Measurements from ENCODE around the gene PKP4.

The PKP4 gene

DNA sequence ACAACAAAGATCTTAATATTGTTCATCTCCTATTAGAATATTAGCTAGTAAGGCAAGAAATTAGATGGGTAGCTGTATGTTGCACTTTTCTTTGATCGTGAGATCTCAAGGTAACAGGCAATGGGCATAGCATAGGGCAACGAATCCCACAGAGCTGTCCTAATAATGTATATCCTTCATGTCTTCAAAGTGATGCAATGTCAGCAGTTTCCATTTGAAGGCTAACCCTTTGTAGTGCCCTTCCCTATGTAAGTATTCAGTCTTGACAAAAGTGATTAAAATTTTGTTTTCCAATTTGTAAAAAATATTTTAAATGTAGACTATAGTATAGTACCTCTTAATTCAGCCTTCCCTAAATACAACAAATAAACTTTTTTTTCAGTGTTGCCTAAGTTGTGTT is 112.5 kb downstream of the PKP4 start:
- Mint-ChIP-seq H3K36me3 (peaks cover 9% of the 10 kb centered on the region), H3K4me1 (ENCODE audit: low read depth) (no peaks in the 10 kb centered on the region), H3K4me3 (no peak overlapping the region), H3K9me3 (ENCODE audit: low read depth) (peaks cover 8% of the 10 kb centered on the region), H3K27ac (no peak overlapping the region), H3K27me3 (no peaks in the 10 kb centered on the region)

DNA sequence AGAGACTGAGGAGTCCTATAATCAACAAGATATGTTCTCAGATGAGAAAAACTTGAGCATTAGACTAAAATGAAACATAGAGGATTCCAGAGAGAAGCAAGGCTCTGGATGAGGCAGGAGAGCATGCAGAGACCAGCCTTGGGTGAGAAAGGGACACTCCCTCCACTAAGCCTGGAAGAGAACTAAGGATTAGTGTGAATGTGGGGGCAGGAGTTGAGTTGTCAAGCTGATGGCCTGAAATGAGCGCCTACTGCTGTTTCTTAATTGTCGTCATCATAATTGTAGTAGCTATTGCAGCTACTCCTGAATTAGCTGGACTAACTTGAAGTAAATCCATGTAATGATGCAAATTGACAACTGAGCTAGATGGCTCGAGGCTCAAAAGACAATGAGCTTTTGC is 114.1 kb downstream of the PKP4 start:
- no peaks in the 10 kb centered on the region for H3K27me3 Mint-ChIP-seq
- H3K4me1 Mint-ChIP-seq (ENCODE audit: low read depth), result no peaks in the 10 kb centered on the region
- no peak overlapping the region for H3K4me3 Mint-ChIP-seq
- H3K9me3 Mint-ChIP-seq (ENCODE audit: low read depth), result peaks cover 8% of the 10 kb centered on the region
- H3K27ac Mint-ChIP-seq, result no peak overlapping the region
- H3K36me3 Mint-ChIP-seq, result peaks cover 9% of the 10 kb centered on the region

DNA sequence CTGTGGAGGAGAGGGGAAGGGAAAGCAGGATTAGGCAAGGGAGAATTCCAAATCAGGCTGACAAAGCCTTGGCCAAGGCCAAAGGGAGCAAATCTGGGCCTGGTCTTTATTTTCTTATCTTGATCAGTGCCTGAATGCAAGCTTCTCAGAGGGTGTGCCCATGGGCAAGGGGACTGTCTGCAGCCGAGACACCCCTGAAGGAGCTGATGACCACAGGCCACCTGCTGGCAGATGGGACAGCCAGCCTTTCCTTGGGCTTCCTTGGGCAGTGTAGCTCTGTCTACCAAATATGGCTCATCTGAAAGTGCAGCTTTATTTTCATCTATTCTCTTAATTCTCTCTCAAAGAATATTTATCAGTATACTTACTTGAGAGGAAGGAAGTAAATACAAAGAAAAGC is 117.0 kb downstream of the PKP4 start:
- Mint-ChIP-seq H3K4me3 (no peak overlapping the region), H3K27ac (no peak overlapping the region), H3K9me3 (ENCODE audit: low read depth) (peaks cover 8% of the 10 kb centered on the region), H3K36me3 (peaks cover 7% of the 10 kb centered on the region), H3K27me3 (no peaks in the 10 kb centered on the region), H3K4me1 (ENCODE audit: low read depth) (no peaks in the 10 kb centered on the region)

DNA sequence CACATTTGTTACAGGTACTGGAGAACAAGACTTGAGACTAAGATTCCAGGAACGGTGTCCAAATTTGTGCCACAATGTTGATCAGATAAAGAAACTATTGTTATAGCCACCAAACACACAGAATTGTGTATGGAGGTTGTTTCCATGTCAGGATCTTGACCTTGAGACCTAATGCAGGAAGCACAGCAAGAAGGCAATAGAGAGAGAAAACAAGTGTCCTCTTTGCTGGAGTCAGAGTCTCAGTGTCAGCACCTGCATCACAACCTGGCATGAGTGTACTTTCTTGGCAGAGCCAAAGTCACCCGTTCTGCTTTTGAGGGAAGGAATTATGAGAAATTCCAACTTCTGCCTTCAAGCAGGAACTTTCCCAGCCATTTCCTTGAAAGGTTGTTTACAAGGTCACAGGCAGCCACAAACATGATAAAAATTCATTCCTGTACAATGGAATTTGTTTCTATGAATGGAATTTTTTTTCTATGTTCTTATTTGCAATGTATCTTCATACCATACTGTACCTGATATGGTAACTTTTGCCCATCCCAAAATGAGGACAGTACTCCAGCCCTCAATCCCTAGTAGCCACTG is 118.4 kb downstream of the PKP4 start:
- Mint-ChIP-seq H3K36me3 (peaks cover 8% of the 10 kb centered on the region), H3K4me3 (no peak overlapping the region), H3K27me3 (no peaks in the 10 kb centered on the region), H3K9me3 (ENCODE audit: low read depth) (peaks cover 8% of the 10 kb centered on the region), H3K4me1 (ENCODE audit: low read depth) (no peaks in the 10 kb centered on the region), H3K27ac (no peak overlapping the region)

DNA sequence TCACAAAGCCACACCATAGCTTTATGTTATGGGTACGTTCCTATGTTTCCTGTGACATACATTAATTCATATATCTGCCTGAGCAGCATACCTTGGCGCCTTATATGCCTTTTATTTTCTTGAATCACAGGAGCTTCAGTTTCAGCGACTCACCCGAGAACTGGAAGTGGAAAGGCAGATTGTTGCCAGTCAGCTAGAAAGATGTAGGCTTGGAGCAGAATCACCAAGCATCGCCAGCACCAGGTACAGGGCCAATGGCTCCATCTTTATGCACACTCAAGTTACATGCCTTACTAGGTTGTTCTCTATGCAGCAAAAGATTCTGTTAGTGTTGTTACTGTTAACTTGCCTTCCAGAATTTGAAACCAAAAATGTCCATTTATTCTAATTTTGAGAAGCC is 120.4 kb downstream of the PKP4 start:
- H3K27me3 Mint-ChIP-seq, result no peaks in the 10 kb centered on the region
- peaks cover 6% of the 10 kb centered on the region for H3K36me3 Mint-ChIP-seq
- no peak overlapping the region for H3K4me3 Mint-ChIP-seq
- peaks cover 3% of the 10 kb centered on the region for H3K9me3 Mint-ChIP-seq (ENCODE audit: low read depth)
- H3K4me1 Mint-ChIP-seq (ENCODE audit: low read depth), result no peaks in the 10 kb centered on the region
- H3K27ac Mint-ChIP-seq, result no peak overlapping the region

DNA sequence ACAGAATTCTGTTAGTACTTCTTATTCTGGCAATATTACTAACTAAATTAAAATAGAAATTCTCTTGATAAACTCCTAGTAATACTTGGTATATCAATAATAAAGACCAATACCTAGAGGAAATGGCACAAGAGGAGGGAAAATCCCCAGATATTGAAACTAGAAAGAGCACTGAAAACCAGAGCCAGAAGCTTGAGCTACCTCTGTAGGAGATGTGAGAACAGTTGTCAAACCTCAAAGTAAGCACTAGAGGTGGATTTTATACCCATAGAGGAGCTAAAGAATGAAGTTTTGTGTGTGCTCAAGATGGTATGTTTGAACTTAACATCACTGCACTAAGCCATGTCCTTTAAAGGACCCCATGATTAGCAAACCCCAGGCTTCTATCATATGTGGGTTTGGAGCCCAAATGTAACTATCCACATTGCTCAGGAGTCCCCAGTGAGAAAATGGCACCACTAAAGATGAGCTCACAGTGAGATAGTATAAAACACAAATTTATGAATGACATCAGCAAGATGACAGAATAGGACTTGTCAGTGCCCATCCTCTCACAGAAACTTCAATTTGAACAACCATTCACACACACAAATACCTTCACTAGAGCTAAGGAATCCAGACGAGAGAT is 122.1 kb downstream of the PKP4 start:
- Mint-ChIP-seq H3K36me3 (peaks cover 8% of the 10 kb centered on the region), H3K4me1 (ENCODE audit: low read depth) (no peaks in the 10 kb centered on the region), H3K4me3 (no peak overlapping the region), H3K27ac (no peak overlapping the region), H3K27me3 (no peaks in the 10 kb centered on the region), H3K9me3 (ENCODE audit: low read depth) (no peaks in the 10 kb centered on the region)

DNA sequence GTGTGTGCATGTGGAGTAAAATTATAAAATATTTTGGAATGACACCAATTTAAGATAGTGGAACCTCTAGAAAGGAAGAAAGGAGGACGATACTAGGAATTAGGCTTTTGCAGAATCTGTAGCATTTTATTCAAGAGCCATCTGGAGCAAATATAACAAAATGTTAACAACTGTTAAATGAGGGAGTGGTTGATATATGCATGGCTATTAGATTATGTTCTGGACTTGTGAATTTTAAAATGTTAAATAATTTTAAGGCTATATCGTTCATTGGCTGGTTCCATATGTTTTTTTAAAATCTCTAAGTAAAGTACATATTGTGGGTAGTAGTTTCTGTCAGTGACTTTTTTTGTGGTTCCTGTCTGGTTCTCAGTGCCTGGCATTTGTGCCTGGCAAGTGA is 123.2 kb downstream of the PKP4 start:
- H3K27ac Mint-ChIP-seq, result no peak overlapping the region

DNA sequence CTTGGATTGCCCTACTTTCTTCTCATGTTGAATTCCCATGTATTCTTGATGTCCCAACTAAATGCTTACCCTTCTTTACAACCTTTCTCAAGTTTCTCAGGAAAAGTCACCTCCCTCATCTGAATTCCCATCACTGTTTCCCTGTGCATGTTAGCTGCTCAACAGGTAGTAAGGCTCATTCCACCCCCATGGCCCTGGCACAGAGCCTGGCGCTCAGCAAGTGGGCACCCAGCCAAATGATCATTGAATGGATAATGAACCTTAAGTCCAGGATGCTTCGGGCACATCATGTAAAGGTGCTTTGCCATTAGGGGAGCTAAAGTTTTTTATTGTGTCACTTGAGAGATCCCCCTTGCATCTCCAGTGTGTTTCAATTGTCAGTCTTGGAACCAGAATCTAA is 124.0 kb downstream of the PKP4 start:
- H3K36me3 Mint-ChIP-seq, result peaks cover 8% of the 10 kb centered on the region
- no peaks in the 10 kb centered on the region for H3K9me3 Mint-ChIP-seq (ENCODE audit: low read depth)
- no peak overlapping the region for H3K4me3 Mint-ChIP-seq
- no peak overlapping the region for H3K27ac Mint-ChIP-seq
- H3K4me1 Mint-ChIP-seq (ENCODE audit: low read depth), result no peaks in the 10 kb centered on the region
- no peaks in the 10 kb centered on the region for H3K27me3 Mint-ChIP-seq

More for the DNA sequence above, 123.2 kb downstream of the PKP4 start:
- Mint-ChIP-seq H3K36me3 (peaks cover 8% of the 10 kb centered on the region), H3K27me3 (no peaks in the 10 kb centered on the region), H3K9me3 (ENCODE audit: low read depth) (no peaks in the 10 kb centered on the region), H3K4me1 (ENCODE audit: low read depth) (no peaks in the 10 kb centered on the region), H3K4me3 (no peak overlapping the region)

DNA sequence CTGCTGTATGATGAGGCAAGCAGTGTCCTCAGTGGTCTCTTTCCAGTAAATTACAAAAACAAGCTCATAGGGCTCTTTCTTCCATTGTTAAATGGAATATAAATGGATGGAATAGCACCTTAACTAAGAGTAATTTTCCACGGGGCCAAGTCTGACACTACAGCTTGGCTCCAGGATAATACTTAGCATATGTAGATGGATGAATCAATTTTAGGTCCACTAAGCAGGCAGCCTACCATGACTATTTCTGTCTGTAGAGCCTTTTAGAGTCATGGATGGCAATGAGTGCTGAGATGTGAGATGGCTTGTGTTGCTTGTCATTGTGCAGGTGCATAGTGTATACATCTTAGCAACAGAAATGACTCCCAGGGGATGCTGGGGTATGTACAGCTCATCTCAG is 125.9 kb downstream of the PKP4 start:
- H3K9me3 Mint-ChIP-seq (ENCODE audit: low read depth), result no peaks in the 10 kb centered on the region
- H3K4me3 Mint-ChIP-seq, result no peak overlapping the region
- H3K27ac Mint-ChIP-seq, result no peak overlapping the region
- H3K4me1 Mint-ChIP-seq (ENCODE audit: low read depth), result no peaks in the 10 kb centered on the region
- peaks cover 8% of the 10 kb centered on the region for H3K36me3 Mint-ChIP-seq
- H3K27me3 Mint-ChIP-seq, result no peaks in the 10 kb centered on the region

DNA sequence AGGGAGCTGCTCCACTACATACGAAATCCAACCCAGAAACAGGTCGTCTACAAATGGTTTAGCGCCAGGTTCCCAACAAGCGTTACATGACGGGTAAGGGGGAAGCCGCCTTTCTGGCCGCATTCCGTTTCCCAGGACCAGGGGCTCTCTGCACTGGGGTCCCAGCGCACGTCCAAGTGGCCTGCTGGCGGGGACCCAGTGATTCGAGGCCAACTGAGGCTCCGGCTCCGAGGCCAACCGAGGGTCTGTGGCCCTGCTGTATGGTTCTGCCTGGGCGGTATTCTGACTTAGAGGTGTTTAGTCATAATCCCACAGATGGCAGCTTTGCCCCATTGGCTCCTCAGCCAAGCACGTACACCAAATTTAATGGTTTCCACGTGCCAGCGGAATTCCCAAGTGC is 127.2 kb downstream of the PKP4 start:
- no peaks in the 10 kb centered on the region for H3K4me1 Mint-ChIP-seq (ENCODE audit: low read depth)
- no peaks in the 10 kb centered on the region for H3K9me3 Mint-ChIP-seq (ENCODE audit: low read depth)
- peaks cover 8% of the 10 kb centered on the region for H3K36me3 Mint-ChIP-seq

DNA sequence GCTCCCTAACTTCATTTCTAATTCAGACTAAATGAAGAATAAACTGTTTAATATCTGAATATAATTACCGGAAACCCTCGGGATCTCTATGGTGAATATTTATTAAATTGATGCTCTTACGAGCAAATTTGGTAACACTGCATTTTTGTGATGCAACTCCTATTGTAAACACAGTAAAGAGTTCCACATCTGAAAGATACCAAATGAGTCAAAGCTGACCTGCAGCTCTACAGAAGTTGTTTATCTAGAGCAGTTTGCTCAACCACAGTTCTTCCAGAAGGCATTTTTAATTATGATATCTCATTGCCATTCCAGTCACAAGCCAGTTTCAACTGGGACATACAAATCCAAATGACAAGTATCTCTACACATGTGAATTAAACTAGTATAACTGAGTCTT is 129.7 kb downstream of the PKP4 start:
- Mint-ChIP-seq H3K27me3 (no peaks in the 10 kb centered on the region), H3K9me3 (ENCODE audit: low read depth) (no peaks in the 10 kb centered on the region), H3K4me1 (ENCODE audit: low read depth) (no peaks in the 10 kb centered on the region), H3K27ac (no peak overlapping the region), H3K4me3 (no peak overlapping the region), H3K36me3 (peaks cover 2% of the 10 kb centered on the region)

More for the DNA sequence above, 127.2 kb downstream of the PKP4 start:
- Mint-ChIP-seq H3K27ac (no peak overlapping the region), H3K4me3 (no peak overlapping the region), H3K27me3 (no peaks in the 10 kb centered on the region)

DNA sequence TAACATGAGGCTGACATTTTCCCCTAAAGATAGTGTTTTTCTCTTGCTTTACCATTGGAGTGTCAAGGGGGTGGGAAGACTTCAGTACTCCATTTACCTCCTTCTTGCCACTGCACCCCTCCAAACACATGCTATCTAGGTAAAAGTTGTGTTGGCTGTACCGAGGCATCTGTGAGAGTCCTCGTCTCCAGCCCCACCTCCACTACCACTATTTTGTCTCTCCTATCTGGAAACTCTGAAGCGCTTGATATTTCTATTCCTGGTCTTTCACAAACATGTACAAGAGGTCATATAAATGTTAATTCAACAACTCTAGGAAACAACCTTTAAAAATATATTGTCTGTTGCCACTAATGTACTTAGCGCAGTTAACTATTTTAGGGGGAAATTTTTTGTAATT is 132.6 kb downstream of the PKP4 start:
- Mint-ChIP-seq H3K36me3 (no peaks in the 10 kb centered on the region), H3K27ac (no peak overlapping the region), H3K9me3 (ENCODE audit: low read depth) (no peaks in the 10 kb centered on the region), H3K4me1 (ENCODE audit: low read depth) (no peaks in the 10 kb centered on the region), H3K4me3 (no peak overlapping the region), H3K27me3 (no peaks in the 10 kb centered on the region)

DNA sequence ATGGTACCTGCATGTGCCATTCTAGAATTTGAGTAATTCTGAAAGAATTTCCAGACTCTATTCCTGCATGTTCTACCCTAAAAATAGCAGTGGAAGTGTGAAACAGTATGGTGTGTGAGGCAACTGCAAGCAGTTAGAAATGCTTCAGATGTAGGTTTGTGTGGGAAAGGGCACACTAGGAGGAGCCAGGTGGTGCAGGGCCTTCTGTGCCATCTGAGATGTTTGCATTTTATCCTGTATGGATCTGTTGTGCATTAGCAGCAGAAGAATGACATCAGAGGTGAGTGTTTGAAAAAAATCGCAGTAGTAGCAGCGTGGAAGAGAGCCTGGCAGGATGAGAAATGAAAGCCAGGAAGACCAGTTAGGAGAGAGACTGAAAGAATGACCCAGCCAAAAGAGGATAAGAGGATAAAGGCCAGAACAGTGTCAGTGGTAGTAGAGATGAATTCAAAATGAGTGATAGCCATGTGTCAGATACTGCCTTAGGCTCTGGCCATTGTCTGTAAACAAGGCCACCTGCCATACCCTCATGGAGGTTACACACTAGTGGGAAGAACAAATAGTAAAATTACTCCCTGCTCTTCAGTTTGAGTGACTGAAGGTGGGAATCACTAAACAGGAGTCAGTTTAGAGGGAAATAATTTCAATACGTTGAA is 142.2 kb downstream of the PKP4 start:
- Mint-ChIP-seq H3K4me1 (ENCODE audit: low read depth) (no peaks in the 10 kb centered on the region), H3K27ac (no peak overlapping the region), H3K9me3 (ENCODE audit: low read depth) (no peaks in the 10 kb centered on the region), H3K27me3 (no peaks in the 10 kb centered on the region), H3K36me3 (peaks cover 10% of the 10 kb centered on the region), H3K4me3 (no peak overlapping the region)

DNA sequence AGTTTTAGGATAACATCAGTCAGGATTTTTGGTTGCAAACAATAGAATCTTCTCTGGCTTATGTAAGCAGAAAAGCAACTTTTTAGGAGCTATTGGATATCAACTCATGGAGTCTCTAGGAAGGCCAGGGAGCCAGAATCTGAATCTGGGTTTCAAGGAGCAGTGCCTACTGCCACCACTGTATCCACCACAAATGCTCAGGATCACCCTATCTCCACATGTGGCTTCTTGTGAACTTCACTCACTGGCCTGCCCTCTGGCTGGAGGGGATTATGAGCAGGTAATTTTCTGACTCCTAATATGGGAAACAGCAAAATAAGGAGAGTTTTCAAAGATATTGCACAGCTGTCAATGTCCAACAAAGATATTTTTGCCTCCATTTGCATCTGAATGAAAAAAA is 142.9 kb downstream of the PKP4 start:
- Mint-ChIP-seq H3K9me3 (ENCODE audit: low read depth) (no peaks in the 10 kb centered on the region), H3K4me3 (no peak overlapping the region), H3K36me3 (peaks cover 10% of the 10 kb centered on the region), H3K27ac (no peak overlapping the region), H3K4me1 (ENCODE audit: low read depth) (no peaks in the 10 kb centered on the region), H3K27me3 (no peaks in the 10 kb centered on the region)

DNA sequence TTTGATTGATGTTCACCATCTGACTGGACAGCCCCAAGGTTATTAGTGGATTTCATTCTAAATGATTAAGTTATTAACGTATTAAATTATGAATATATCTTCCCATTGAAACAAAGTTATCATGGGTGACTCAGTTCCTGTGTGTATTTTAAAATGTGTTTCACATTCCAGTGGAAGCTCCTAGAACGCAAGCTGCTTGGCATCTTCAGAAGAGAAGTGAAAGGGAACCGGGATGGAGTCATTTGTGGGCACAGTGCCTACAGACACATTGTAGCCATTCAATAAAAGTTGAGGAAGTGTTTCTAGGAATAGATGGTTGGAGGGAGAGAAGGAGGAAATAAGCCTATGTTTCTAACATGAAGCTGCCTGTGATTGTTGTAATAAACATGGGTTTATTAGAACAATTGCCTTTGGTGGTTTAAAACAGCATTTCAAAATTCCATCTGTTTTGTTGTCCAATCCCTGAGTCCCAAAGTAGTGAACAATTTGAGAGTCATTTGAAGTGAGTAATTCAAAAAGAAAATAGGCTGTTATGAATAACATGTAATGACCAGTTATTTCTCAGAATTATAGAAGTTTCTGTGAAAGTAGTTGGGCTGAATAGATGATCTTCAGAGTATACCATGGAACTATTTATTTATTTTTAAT is 143.5 kb downstream of the PKP4 start:
- Mint-ChIP-seq H3K9me3 (ENCODE audit: low read depth) (no peaks in the 10 kb centered on the region), H3K4me3 (no peak overlapping the region), H3K27me3 (no peaks in the 10 kb centered on the region), H3K4me1 (ENCODE audit: low read depth) (no peaks in the 10 kb centered on the region), H3K27ac (no peak overlapping the region), H3K36me3 (peaks cover 8% of the 10 kb centered on the region)

Measured in activated naive CD8-positive, alpha-beta T cell (primary cell).